HG02938 (cell line): ENCODE results near the gene MRPL27.

Experiments
- ATAC-seq: cut with Tn5 transposase; IDR thresholded peaks from one replicate; pipeline ENCODE4 v1.9.1; 2021; ENCODE audit warnings: mild to moderate bottlenecking, moderate library complexity; ENCODE audit not compliant: unreplicated experiment

The MRPL27 gene

GRCh38 chr17:50388728-50389127 is 15.7 kb upstream of the MRPL27 start:
- no peak for ATAC-seq

- ATAC-seq: no peak
These were observed 13.5 kb upstream of the MRPL27 start for GRCh38 chr17:50386510-50386909.

- no peak for ATAC-seq
These were observed 9.9 kb upstream of the MRPL27 start for GRCh38 chr17:50382931-50383330.

GRCh38 chr17:50381920-50382319 is 8.9 kb upstream of the MRPL27 start:
- no peak for ATAC-seq

- ATAC-seq: no peak
These were observed 8.4 kb upstream of the MRPL27 start for GRCh38 chr17:50381260-50381815.

GRCh38 chr17:50380369-50381259 is 7.6 kb upstream of the MRPL27 start:
- no peak for ATAC-seq

- ATAC-seq: no peak
These were observed 6.6 kb upstream of the MRPL27 start for GRCh38 chr17:50379351-50380132.

GRCh38 chr17:50375858-50376538 is 3.0 kb upstream of the MRPL27 start:
- ATAC-seq: no peak

- ATAC-seq: no peak
These were observed 721 bp upstream of the MRPL27 start for GRCh38 chr17:50373705-50374104.

GRCh38 chr17:50372222-50372757 is 694 bp downstream of the MRPL27 start:
- ATAC-seq: no peak

- no peak for ATAC-seq
These were observed 1.5 kb downstream of the MRPL27 start for GRCh38 chr17:50371526-50371925.

GRCh38 chr17:50370052-50370451 is 2.9 kb downstream of the MRPL27 start:
- ATAC-seq: no peak

- ATAC-seq: no peak
These were observed 5.6 kb downstream of the MRPL27 start for GRCh38 chr17:50367401-50367800.

GRCh38 chr17:50365649-50366393 is 7.2 kb downstream of the MRPL27 start:
- ATAC-seq: no peak

- ATAC-seq: no peak
These were observed 7.8 kb downstream of the MRPL27 start for GRCh38 chr17:50365165-50365564.

- ATAC-seq: no peak
These were observed 8.3 kb downstream of the MRPL27 start for GRCh38 chr17:50364715-50365114.

- no peak for ATAC-seq
These were observed 8.9 kb downstream of the MRPL27 start for GRCh38 chr17:50364061-50364458.

GRCh38 chr17:50363217-50364060 is 9.5 kb downstream of the MRPL27 start:
- ATAC-seq: no peak

- no peak for ATAC-seq
These were observed 10.3 kb downstream of the MRPL27 start for GRCh38 chr17:50362661-50363060.
